Measurements from ENCODE around the gene PRR29. TPM values are rescaled to one million over a fixed set of nuclear protein-coding genes. Genes with fewer than 3 reads are reported as not detected.

PRR29 gene
- total and polyA plus RNA-seq, 2 donors (not counting 1 experiment from before 2014, with no cell fraction given): 0.03 TPM; not detected in 1

DNA sequence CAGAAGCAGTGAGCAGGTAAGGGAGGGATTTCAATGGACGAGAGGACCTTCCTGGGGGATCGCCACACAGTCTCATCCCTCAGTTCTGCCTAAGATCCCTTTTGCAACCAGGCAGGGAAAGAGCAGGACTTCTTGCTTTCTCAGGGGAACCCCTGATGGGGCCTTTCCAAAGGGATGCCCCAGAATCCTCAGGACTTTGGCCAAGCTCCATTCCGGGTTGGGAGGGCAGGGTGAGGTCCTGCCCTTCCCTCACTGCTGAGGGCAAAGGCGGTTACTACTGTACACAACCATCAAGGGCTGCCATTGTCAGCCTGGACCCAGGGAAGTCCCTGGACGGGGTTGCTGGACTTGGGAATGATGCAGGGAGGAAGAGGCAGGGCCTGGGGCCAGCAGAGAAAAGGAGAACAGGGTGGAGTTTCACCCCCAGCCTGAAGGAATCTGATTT, 9.7 kb downstream of the PRR29 start:
- no peaks in the 10 kb centered on the region for H3K27me3 ChIP-seq (replicated peaks in 1 of 4; ENCODE audit: control extremely low read depth in 1 of 4, control insufficient read depth in 3 of 4, insufficient read depth in 4 of 4, low read length in 3 of 4)
- no peak overlapping the region for H3K4me2 ChIP-seq (replicated peaks; ENCODE audit: low read depth, low read length, poor library complexity, severe bottlenecking)
- DNase-seq (no peak), ATAC-seq (ENCODE audit: low read depth) (no peak)
- no peaks in the 10 kb centered on the region for H3K9me3 Mint-ChIP-seq (ENCODE audit: insufficient read depth)
- no peak overlapping the region for H3K27ac Mint-ChIP-seq
- H3K27ac ChIP-seq (ENCODE audit: low read length in 2 of 2): no peak overlapping the region
- intact Hi-C loops (cut with micrococcal nuclease): no loop called here
- CTCF ChIA-PET: interaction anchor here (2.2 kb wide), 1 partner anchor 21 kb away, joined by 10 read pairs; no protein-coding TSS in a partner anchor
- peaks cover 43% of the 10 kb centered on the region for H3K4me1 Mint-ChIP-seq
- TF ChIP-seq, protein P1, sequence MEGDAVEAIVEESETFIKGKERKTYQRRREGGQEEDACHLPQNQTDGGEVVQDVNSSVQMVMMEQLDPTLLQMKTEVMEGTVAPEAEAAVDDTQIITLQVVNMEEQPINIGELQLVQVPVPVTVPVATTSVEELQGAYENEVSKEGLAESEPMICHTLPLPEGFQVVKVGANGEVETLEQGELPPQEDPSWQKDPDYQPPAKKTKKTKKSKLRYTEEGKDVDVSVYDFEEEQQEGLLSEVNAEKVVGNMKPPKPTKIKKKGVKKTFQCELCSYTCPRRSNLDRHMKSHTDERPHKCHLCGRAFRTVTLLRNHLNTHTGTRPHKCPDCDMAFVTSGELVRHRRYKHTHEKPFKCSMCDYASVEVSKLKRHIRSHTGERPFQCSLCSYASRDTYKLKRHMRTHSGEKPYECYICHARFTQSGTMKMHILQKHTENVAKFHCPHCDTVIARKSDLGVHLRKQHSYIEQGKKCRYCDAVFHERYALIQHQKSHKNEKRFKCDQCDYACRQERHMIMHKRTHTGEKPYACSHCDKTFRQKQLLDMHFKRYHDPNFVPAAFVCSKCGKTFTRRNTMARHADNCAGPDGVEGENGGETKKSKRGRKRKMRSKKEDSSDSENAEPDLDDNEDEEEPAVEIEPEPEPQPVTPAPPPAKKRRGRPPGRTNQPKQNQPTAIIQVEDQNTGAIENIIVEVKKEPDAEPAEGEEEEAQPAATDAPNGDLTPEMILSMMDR (IDR thresholded peaks at IDR 0.05): no peak
- TF ChIP-seq EZH2 (IDR thresholded peaks at IDR 0.05; ENCODE audit: borderline replicate concordance, insufficient read depth, low read depth, low read length, poor library complexity, severe bottlenecking): no peak
- no peaks in the 10 kb centered on the region for H3K27me3 Mint-ChIP-seq
- POLR2A ChIA-PET: no interaction called here
- H3K4me3 Mint-ChIP-seq: no peak overlapping the region
- H3K4me3 ChIP-seq (ENCODE audit: control extremely low read depth in 1 of 5, extremely low read depth in 1 of 5, insufficient read depth in 1 of 5, low read depth in 2 of 5, low read length in 4 of 5): no peak overlapping the region
- H3K9me3 ChIP-seq (ENCODE audit: control extremely low read depth in 1 of 3, control insufficient read depth in 2 of 3, insufficient read depth in 1 of 3, low read length in 2 of 3): no peaks in the 10 kb centered on the region
- WGBS (ENCODE audit: insufficient coverage): 96% methylated on average over 4 of the region's 5 CpGs
- peaks cover 0 to 88% of the 10 kb centered on the region in 2 experiments for H3K36me3 ChIP-seq (replicated peaks in 1 of 2; ENCODE audit: control extremely low read depth in 1 of 2, control insufficient read depth in 1 of 2, extremely low read depth in 1 of 2, insufficient read depth in 2 of 2, low read length in 1 of 2)
- peaks cover 80% of the 10 kb centered on the region for H3K79me2 ChIP-seq (ENCODE audit: control insufficient read depth, insufficient read depth, low read length)
- no peak overlapping the region for H2AFZ ChIP-seq (ENCODE audit: insufficient read depth, low read depth, low read length, poor library complexity, severe bottlenecking)
- peaks cover 94% of the 10 kb centered on the region for H4K20me1 ChIP-seq (ENCODE audit: control insufficient read depth, insufficient read depth, low read length, poor library complexity, severe bottlenecking)
- H3K4me1 ChIP-seq (ENCODE audit: control insufficient read depth in 2 of 2, insufficient read depth in 2 of 2, low read length in 2 of 2): peaks cover 27 to 42% of the 10 kb centered on the region in 2 donors
- no peak overlapping the region for H3K9ac ChIP-seq (ENCODE audit: low read length)

DNA sequence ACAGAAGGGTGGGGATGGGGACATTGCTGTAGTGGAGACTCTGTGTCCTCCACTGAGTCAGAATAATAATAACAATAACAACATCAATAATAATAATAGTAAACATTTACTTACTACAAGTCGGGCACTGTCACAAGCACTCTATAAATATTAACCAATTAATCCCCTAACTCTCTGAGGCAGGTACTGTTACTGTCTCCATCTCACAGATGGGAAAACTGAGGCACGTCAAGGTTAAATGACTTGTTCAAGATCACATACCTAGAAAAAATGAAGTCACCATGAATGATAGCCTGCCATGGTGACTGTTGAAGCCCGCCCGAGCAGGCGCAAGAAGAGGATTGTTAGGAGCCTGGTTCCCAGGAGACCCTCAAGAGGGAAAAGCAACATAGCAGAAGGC, 10.2 kb downstream of the PRR29 start:
- Histone ChIP-seq H3K79me2 (ENCODE audit: control insufficient read depth, insufficient read depth, low read length) (peaks cover 85% of the 10 kb centered on the region), H3K27me3 (replicated peaks in 1 of 4; ENCODE audit: control extremely low read depth in 1 of 4, control insufficient read depth in 3 of 4, insufficient read depth in 4 of 4, low read length in 3 of 4) (no peaks in the 10 kb centered on the region), H3K36me3 (replicated peaks in 1 of 2; ENCODE audit: control extremely low read depth in 1 of 2, control insufficient read depth in 1 of 2, extremely low read depth in 1 of 2, insufficient read depth in 2 of 2, low read length in 1 of 2) (peaks cover 0 to 84% of the 10 kb centered on the region in 2 experiments), H3K9ac (ENCODE audit: low read length) (no peak overlapping the region), H3K4me3 (ENCODE audit: control extremely low read depth in 1 of 5, extremely low read depth in 1 of 5, insufficient read depth in 1 of 5, low read depth in 2 of 5, low read length in 4 of 5) (no peak overlapping the region), H3K9me3 (ENCODE audit: control extremely low read depth in 1 of 3, control insufficient read depth in 2 of 3, insufficient read depth in 1 of 3, low read length in 2 of 3) (no peaks in the 10 kb centered on the region), H4K20me1 (ENCODE audit: control insufficient read depth, insufficient read depth, low read length, poor library complexity, severe bottlenecking) (peaks cover 95% of the 10 kb centered on the region), H3K4me1 (ENCODE audit: control insufficient read depth in 2 of 2, insufficient read depth in 2 of 2, low read length in 2 of 2) (peaks cover 31 to 46% of the 10 kb centered on the region in 2 donors), H3K4me2 (replicated peaks; ENCODE audit: low read depth, low read length, poor library complexity, severe bottlenecking) (no peak overlapping the region), H3K27ac (ENCODE audit: low read length in 2 of 2) (no peak overlapping the region), H2AFZ (ENCODE audit: insufficient read depth, low read depth, low read length, poor library complexity, severe bottlenecking) (no peak overlapping the region)
- no peak for TF ChIP-seq EZH2 (IDR thresholded peaks at IDR 0.05; ENCODE audit: borderline replicate concordance, insufficient read depth, low read depth, low read length, poor library complexity, severe bottlenecking)
- TF ChIP-seq, protein P1 (IDR thresholded peaks at IDR 0.05): no peak
- POLR2A ChIA-PET: no interaction called here
- 98% methylated on average over 4 of the region's 5 CpGs for WGBS (ENCODE audit: insufficient coverage)
- intact Hi-C loops (cut with micrococcal nuclease): no loop called here
- Mint-ChIP-seq H3K4me3 (no peak overlapping the region), H3K4me1 (peaks cover 43% of the 10 kb centered on the region), H3K27me3 (no peaks in the 10 kb centered on the region), H3K9me3 (ENCODE audit: insufficient read depth) (no peaks in the 10 kb centered on the region), H3K27ac (no peak overlapping the region)
- ATAC-seq (ENCODE audit: low read depth) (no peak), DNase-seq (no peak)
- CTCF ChIA-PET: interaction anchor here (2.2 kb wide), 1 partner anchor 21 kb away, joined by 10 read pairs; no protein-coding TSS in a partner anchor
